ENCODE results near the gene MACROD2.
A peak's percentile ranks its signal among the peaks of the same experiment; 100 is the strongest.

- TF ChIP-seq CTCF (IDR thresholded peaks at IDR 0.05): peak in 5 of 7 experiments; percentile 43 to 91 (median 63)
- TF ChIP-seq POLR2A (IDR thresholded peaks at IDR 0.05): peak in 2 of 4 donors; percentile 91 to 94
- TF ChIP-seq EP300 (IDR thresholded peaks at IDR 0.05): no peak
These were observed 342.3 kb downstream of the MACROD2 start, which contains the start of gene FLRT3 for GRCh38 chr20:14337400-14338171.
